K562 (cell line): ENCODE measurements around the gene ITM2B. TPM values are rescaled to one million over a fixed set of nuclear protein-coding genes. Genes with fewer than 3 reads are reported as not detected.

Experiments used
- ATAC-seq: fragments of 200-7000 bp; cut with Tn5 transposase; 3 replicates; pipeline ENCODE4 v1.9.1; 2020; ENCODE audit warnings: moderate library complexity
- BruUV-seq: library from RNA; stranded (reverse); fragments of 400-500 nt; replicated peaks from 2 replicates; lab custom pipeline; 2021; lab: Mats Ljungman, UMichigan
- CTCF ChIA-PET: fragments of 300-600 bp; formaldehyde crosslinking; extraction: SDS; loops from one replicate; lab custom pipeline; 2021; ENCODE audit warnings: low intra/inter-chr PET ratio; lab: Yijun Ruan, JAX
- POLR2A ChIA-PET: fragments of 300-600, 350-650 bp; sonication (Branson Sonifier 250); formaldehyde crosslinking; extraction: SDS; loops from one replicate; lab custom pipeline; 2021; ENCODE audit warnings: antibody characterized with exemption, inconsistent platforms; lab: Yijun Ruan, JAX
- DNase-seq, 4 experiments: peaks; one replicate each; pipeline versions ENCODE4 v3.0.0 to v3.0.0-alpha.2; 2011 to 2018; ENCODE audit warnings: low spot score in 3 of 4, mixed read lengths in 3 of 4; ENCODE audit errors: extremely low read depth in 1 of 4
- FAIRE-seq: peaks from 2 replicates; lab custom pipeline; 2011; peaks lifted over from hg19 to GRCh38; lab: Jason Lieb, UNC
- H2AFZ ChIP-seq: 2 replicates; pipeline ENCODE4 v1.6.0; 2011; ENCODE audit warnings: low read depth, low read length, control low read depth, inconsistent platforms
- H3K27ac ChIP-seq: fragments of 200-600 bp; 3 replicates; pipeline ENCODE4 v1.8.0; 2011; ENCODE audit warnings: low read depth, mild to moderate bottlenecking, control low read depth, inconsistent platforms, low read length, moderate library complexity, mixed read lengths; ENCODE audit errors: extremely low read depth
- H3K27me3 ChIP-seq, 2 experiments: fragments of 300-600 bp in 1 of 2; 2 replicates in 1 of 2; 3 replicates in 1 of 2; pipeline versions ENCODE4 v1.6.0 to v1.8.0; 2011; ENCODE audit warnings: inconsistent platforms in 2 of 2, low read length in 2 of 2, mild to moderate bottlenecking in 1 of 2, mixed read lengths in 1 of 2, moderate library complexity in 1 of 2; ENCODE audit not compliant: control insufficient read depth in 2 of 2, insufficient read depth in 2 of 2
- H3K36me3 ChIP-seq: fragments of 300-600 bp; 3 replicates; pipeline ENCODE4 v1.8.0; 2011; ENCODE audit warnings: mild to moderate bottlenecking, low read length, inconsistent platforms; ENCODE audit not compliant: control insufficient read depth, insufficient read depth
- H3K4me1 ChIP-seq, 2 experiments: fragments of 200-600 bp in 1 of 2; replicated peaks in 1 of 2; 2 replicates in 1 of 2; 3 replicates in 1 of 2; pipeline versions ENCODE4 v1.5.1 to v1.8.0; 2011; ENCODE audit warnings: inconsistent platforms in 2 of 2, low read length in 2 of 2, mild to moderate bottlenecking in 1 of 2, mixed read lengths in 1 of 2, moderate library complexity in 1 of 2; ENCODE audit not compliant: control insufficient read depth in 2 of 2, insufficient read depth in 2 of 2
- H3K4me2 ChIP-seq: 2 replicates; pipeline ENCODE4 v1.6.1; 2011; ENCODE audit warnings: low read length, control low read depth, inconsistent platforms, mixed read lengths; ENCODE audit not compliant: insufficient read depth
- H3K4me3 ChIP-seq: fragments of 200-600 bp; sonication (generic), shearing (Covaris generic); 2 replicates; pipeline ENCODE4 v1.5.1; 2016; ENCODE audit warnings: control low read depth, inconsistent platforms
- H3K79me2 ChIP-seq: fragments of 200-600 bp; 3 replicates; pipeline ENCODE4 v1.8.0; 2011; ENCODE audit warnings: low read length, inconsistent platforms; ENCODE audit not compliant: control insufficient read depth, insufficient read depth
- H3K9ac ChIP-seq, 2 experiments: 2 replicates each; pipeline versions ENCODE4 v1.6.0 to v1.6.1; 2011; ENCODE audit warnings: low read depth in 2 of 2, low read length in 2 of 2, control low read depth in 1 of 2, inconsistent platforms in 1 of 2, mild to moderate bottlenecking in 1 of 2, mixed read lengths in 1 of 2; ENCODE audit not compliant: insufficient read depth in 1 of 2
- H3K9me1 ChIP-seq: one replicate; pipeline ENCODE4 v1.6.0; 2011; ENCODE audit warnings: inconsistent platforms, mild to moderate bottlenecking, low read length, moderate library complexity; ENCODE audit not compliant: control insufficient read depth, insufficient read depth
- H3K9me3 ChIP-seq: replicated peaks from 2 replicates; pipeline ENCODE4 v1.5.1; 2011; ENCODE audit warnings: low read depth, low read length, inconsistent platforms; ENCODE audit not compliant: control insufficient read depth, insufficient read depth
- H4K20me1 ChIP-seq: replicated peaks from 2 replicates; pipeline ENCODE4 v1.6.1; 2011; ENCODE audit warnings: low read length, inconsistent platforms, mixed read lengths; ENCODE audit not compliant: control insufficient read depth, insufficient read depth
- CHD2 ChIP-seq: IDR thresholded peaks from 2 replicates; pipeline ENCODE4 v1.6.1; 2011; ENCODE audit warnings: low read depth, low read length
- DIDO1 ChIP-seq: fragments of 450-650 bp; IDR thresholded peaks from 2 replicates; pipeline ENCODE4 v1.6.1; 2016; ENCODE audit warnings: low read depth, missing biosample characterization, missing genetic modification characterization
- MTF1 ChIP-seq: fragments of 250-450 bp; sonication (Bioruptor Pico); IDR thresholded peaks from 2 replicates; pipeline ENCODE4 v1.9.0; 2021; ENCODE audit warnings: moderate library complexity, mild to moderate bottlenecking, inconsistent platforms, borderline replicate concordance
- SREBF1 ChIP-seq: fragments of 150-350 bp; IDR thresholded peaks from 2 replicates; pipeline ENCODE4 v1.6.1; 2014; ENCODE audit warnings: antibody characterized with exemption, low read depth, low read length, borderline replicate concordance
- WGBS: fragments of 100-300 bp; shearing (Covaris generic); methylation state at CpG from one replicate; pipeline ENCODE4 v1.1.6; 2016; ENCODE audit warnings: low coverage, mixed read lengths; ENCODE audit not compliant: insufficient coverage; ENCODE audit errors: missing lambda C conversion rate; 5-methylcytosine and 5-hydroxymethylcytosine counted together
- in situ Hi-C: fragments of 300-500 bp; cut with MboI; formaldehyde crosslinking; loops from 4 replicates; pipeline ENCODE4 v1.15.0; 2018; ENCODE audit warnings: inconsistent platforms, mixed read lengths
- intact Hi-C: fragments of 100-400 bp; cut with micrococcal nuclease; formaldehyde crosslinking; loops from 2 replicates; pipeline ENCODE4 v1.14.2; 2022
- polyA plus RNA-seq, 8 experiments: library from polyadenylated mRNA; depleted of rRNA in 4 of 8; stranded (reverse) in 5 of 8; unstranded in 3 of 8; fragments of >200 nt; fragmentation: Nextera tagmentation in 2 of 8; fragmentation: Illumina TruSeq in 1 of 8; extraction: Ambion mirVana in 2 of 8; extraction: Trizol in 1 of 8; gene quantifications; 2 replicates each; pipeline versions ENCODE4 v1.2.1 to v1.2.3, GENCODE V29; 2011 to 2014; ENCODE audit warnings: inconsistent platforms in 1 of 8, missing spikeins in 1 of 8
- total RNA-seq, 7 experiments: library from RNA; depleted of rRNA in 6 of 7; stranded (reverse); fragments of >200 nt in 6 of 7; fragmentation: Illumina TruSeq in 2 of 7; extraction: Trizol in 2 of 7; gene quantifications; 2 replicates each; pipeline versions ENCODE4 v1.2.1 to v1.2.3, GENCODE V29; 2011 to 2021; ENCODE audit warnings: low replicate concordance in 1 of 7
- TF ChIP-seq, protein P1 (sequence below), 2 experiments: fragments of 450-650 bp in 1 of 2; sonication (generic) in 1 of 2; formaldehyde crosslinking in 1 of 2; IDR thresholded peaks in 1 of 2; conservative IDR thresholded peaks in 1 of 2; 2 replicates each; pipeline versions ENCODE4 v1.6.1 to v1.8.1; 2016 to 2023; ENCODE audit warnings: mild to moderate bottlenecking in 2 of 2, moderate library complexity in 2 of 2, inconsistent platforms in 1 of 2, missing genetic modification reagents in 1 of 2
- TF ChIP-seq, protein P2 (sequence below), 3 experiments: fragments of 200-800 bp in 1 of 3; fragments of 250-450 bp in 1 of 3; fragments of 450-650 bp in 1 of 3; sonication (Bioruptor Pico) in 1 of 3; sonication (Bioruptor generic) in 1 of 3; formaldehyde crosslinking in 1 of 3; IDR thresholded peaks; 2 replicates each; pipeline versions ENCODE4 v1.6.1 to v1.8.0; 2016 to 2022; ENCODE audit warnings: mild to moderate bottlenecking in 2 of 3, missing genetic modification characterization in 2 of 3, missing compliant biosample characterization in 1 of 3, moderate library complexity in 1 of 3

Gene ITM2B
- total and polyA plus RNA-seq, 9 of the 15 experiments (the other 6 are each of a cell fraction or from before 2014, with no cell fraction given): 22.0 to 83.8 (median 45.0) TPM

- no peaks in the 10 kb centered on the region for H3K79me2 ChIP-seq
- in situ Hi-C loops: no loop called here
- ATAC-seq (no peak), FAIRE-seq (no peak), DNase-seq (no peak)
- H3K36me3 ChIP-seq: peaks cover 43% of the 10 kb centered on the region
- no peak overlapping the region for H3K9ac ChIP-seq
- POLR2A ChIA-PET: no interaction called here
- no peaks in the 10 kb centered on the region for H4K20me1 ChIP-seq
- H3K27ac ChIP-seq: no peak overlapping the region
- no peaks in the 10 kb centered on the region for H3K27me3 ChIP-seq
- WGBS: 79% methylated on average over 1 of the region's 1 CpG
- no peak overlapping the region for H2AFZ ChIP-seq
- H3K4me3 ChIP-seq: no peak overlapping the region
- H3K4me1 ChIP-seq: no peaks in the 10 kb centered on the region
- intact Hi-C loops: no loop called here
- no peaks in the 10 kb centered on the region for H3K9me3 ChIP-seq
- TF ChIP-seq CHD2 (no peak), MTF1 (CRISPR knock-in tag) (no peak), DIDO1 (tag) (no peak), SREBF1 (no peak)
- TF ChIP-seq, protein P1, sequence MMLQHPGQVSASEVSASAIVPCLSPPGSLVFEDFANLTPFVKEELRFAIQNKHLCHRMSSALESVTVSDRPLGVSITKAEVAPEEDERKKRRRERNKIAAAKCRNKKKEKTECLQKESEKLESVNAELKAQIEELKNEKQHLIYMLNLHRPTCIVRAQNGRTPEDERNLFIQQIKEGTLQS (IDR thresholded peaks at IDR 0.05): peak; percentile 41; the same call in 1 of the 2 replicates
- TF ChIP-seq, protein P1 (CRISPR knock-in tag; conservative IDR thresholded peaks at IDR 0.05): no peak
- TF ChIP-seq, protein P2, sequence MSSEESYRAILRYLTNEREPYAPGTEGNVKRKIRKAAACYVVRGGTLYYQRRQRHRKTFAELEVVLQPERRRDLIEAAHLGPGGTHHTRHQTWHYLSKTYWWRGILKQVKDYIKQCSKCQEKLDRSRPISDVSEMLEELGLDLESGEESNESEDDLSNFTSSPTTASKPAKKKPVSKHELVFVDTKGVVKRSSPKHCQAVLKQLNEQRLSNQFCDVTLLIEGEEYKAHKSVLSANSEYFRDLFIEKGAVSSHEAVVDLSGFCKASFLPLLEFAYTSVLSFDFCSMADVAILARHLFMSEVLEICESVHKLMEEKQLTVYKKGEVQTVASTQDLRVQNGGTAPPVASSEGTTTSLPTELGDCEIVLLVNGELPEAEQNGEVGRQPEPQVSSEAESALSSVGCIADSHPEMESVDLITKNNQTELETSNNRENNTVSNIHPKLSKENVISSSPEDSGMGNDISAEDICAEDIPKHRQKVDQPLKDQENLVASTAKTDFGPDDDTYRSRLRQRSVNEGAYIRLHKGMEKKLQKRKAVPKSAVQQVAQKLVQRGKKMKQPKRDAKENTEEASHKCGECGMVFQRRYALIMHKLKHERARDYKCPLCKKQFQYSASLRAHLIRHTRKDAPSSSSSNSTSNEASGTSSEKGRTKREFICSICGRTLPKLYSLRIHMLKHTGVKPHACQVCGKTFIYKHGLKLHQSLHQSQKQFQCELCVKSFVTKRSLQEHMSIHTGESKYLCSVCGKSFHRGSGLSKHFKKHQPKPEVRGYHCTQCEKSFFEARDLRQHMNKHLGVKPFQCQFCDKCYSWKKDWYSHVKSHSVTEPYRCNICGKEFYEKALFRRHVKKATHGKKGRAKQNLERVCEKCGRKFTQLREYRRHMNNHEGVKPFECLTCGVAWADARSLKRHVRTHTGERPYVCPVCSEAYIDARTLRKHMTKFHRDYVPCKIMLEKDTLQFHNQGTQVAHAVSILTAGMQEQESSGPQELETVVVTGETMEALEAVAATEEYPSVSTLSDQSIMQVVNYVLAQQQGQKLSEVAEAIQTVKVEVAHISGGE (CRISPR knock-in tag; IDR thresholded peaks at IDR 0.05): no peak
- CTCF ChIA-PET: no interaction called here
- H3K9me1 ChIP-seq: no peaks in the 10 kb centered on the region
- H3K4me2 ChIP-seq: no peak overlapping the region
- no TSS peak for BruUV-seq
Measured at GRCh38 chr13:48255954-48256353, 22.9 kb downstream of the ITM2B start.
